Gastroesophageal sphincter (tissue), 4 donors: Measurements from ENCODE around the gene ACACB. TPM values are rescaled to one million over a fixed set of nuclear protein-coding genes. Genes with fewer than 3 reads are reported as not detected.
A peak's percentile ranks its signal among the peaks of the same experiment; 100 is the strongest.

ENCODE experiments used
- ATAC-seq: fragments of 150-250 bp; one replicate; pipeline ENCODE4 v1.9.1; 2016; ENCODE audit warnings: mild to moderate bottlenecking, moderate library complexity
- H3K27ac ChIP-seq, 4 donors: fragments of 200-600 bp; sonication (generic) in 3 of 4; 1 replicate in 3 of 4; 2 replicates in 1 of 4; pipeline ENCODE4 v1.5.1; 2016 to 2019
- H3K27me3 ChIP-seq: fragments of 200-600 bp; sonication (generic); one replicate; pipeline ENCODE4 v1.5.1; 2019
- H3K36me3 ChIP-seq, 2 donors: fragments of 200-600 bp; sonication (generic); one replicate each; pipeline ENCODE4 v1.5.1; 2019; ENCODE audit warnings: control low read depth in 1 of 2
- H3K4me1 ChIP-seq, 3 donors: fragments of 200-600 bp; sonication (generic); 1 replicate in 2 of 3; 2 replicates in 1 of 3; pipeline ENCODE4 v1.5.1; 2016 to 2019; ENCODE audit warnings: control low read depth in 2 of 3
- H3K4me3 ChIP-seq, 2 donors: fragments of 200-600 bp; sonication (generic); one replicate each; pipeline ENCODE4 v1.5.1; 2019; ENCODE audit warnings: mild to moderate bottlenecking in 1 of 2, moderate library complexity in 1 of 2
- H3K9me3 ChIP-seq, 3 donors: fragments of 200-600 bp; sonication (generic); one replicate each; pipeline ENCODE4 v1.5.1; 2017 to 2019; ENCODE audit warnings: control low read depth in 2 of 3
- EP300 ChIP-seq: sonication (generic); formaldehyde crosslinking; IDR thresholded peaks from one replicate; pipeline ENCODE4 v1.6.1; 2017; ENCODE audit warnings: antibody characterized with exemption, mild to moderate bottlenecking
- POLR2A ChIP-seq, 2 donors: fragments of 450-650 bp; IDR thresholded peaks; one replicate each; pipeline ENCODE4 v1.6.1; 2017; ENCODE audit warnings: antibody characterized with exemption in 2 of 2, mild to moderate bottlenecking in 2 of 2, moderate library complexity in 1 of 2
- POLR2AphosphoS5 ChIP-seq: sonication (generic); formaldehyde crosslinking; IDR thresholded peaks from one replicate; pipeline ENCODE4 v1.6.1; 2017; ENCODE audit warnings: antibody characterized with exemption
- WGBS, 2 donors: methylation state at CpG; one replicate each; pipeline ENCODE4 v1.1.5; 2018; ENCODE audit warnings: low coverage in 1 of 2; 5-methylcytosine and 5-hydroxymethylcytosine counted together
- total RNA-seq, 4 donors: library from RNA; depleted of rRNA; stranded (reverse); fragments of >200 nt; gene quantifications; one replicate each; pipeline ENCODE4 v1.1.0, GENCODE V29; 2016
- TF ChIP-seq, protein P1 (sequence below), 4 experiments: fragments of 200-600 bp in 2 of 4; fragments of 450-650 bp in 2 of 4; sonication (generic) in 1 of 4; IDR thresholded peaks; one replicate each; pipeline ENCODE4 v1.5.1; 2017 to 2019; ENCODE audit warnings: antibody characterized with exemption in 4 of 4, mild to moderate bottlenecking in 2 of 4, moderate library complexity in 2 of 4

Gene ACACB
- total RNA-seq, 4 donors from 2014 or later = 49.4 to 230 (median 138) TPM

DNA sequence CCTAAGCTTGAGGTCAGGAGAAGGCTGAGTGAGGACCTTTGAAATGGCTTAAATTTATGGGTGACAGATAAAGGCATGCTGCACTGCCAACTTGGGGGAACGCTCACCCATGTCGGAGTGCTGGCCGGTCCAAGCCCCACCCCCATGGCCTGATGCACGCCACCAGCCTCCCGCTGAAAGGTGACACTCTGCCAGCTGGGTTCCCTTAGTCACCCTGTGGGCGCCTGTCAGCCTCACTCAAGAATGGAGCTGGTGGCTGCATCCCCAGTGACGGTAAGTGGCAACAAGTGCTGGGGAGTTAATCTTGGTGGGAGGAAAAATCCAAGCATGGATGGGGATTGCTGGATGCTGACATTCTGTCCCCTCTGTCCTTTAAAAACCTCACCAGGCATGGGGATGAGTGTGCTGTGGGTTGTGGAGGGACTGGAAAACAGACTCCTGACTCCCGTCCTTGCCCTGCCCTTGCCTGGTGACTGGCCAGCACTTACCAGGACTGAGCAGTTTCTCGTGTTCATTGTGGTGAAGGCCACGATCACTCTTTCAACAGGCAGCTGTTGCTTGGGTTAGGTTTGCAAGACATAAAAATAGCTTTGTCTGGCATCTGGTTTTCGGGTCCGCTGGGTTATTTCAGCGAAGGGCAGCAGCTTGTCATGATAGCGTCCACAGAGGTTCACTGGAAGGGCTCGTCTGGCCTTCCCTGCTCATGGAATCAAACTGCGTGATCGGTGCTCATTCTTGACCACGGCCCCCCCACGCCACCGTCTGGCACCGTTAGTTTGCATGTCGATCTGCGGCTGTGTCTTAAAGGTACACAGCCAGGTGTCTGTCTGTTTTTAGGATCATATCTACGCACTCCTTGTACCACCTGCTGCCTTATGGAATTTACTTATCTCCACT, 15.0 kb downstream of the ACACB start:
- H3K4me3 ChIP-seq = peak overlapping the region in 1 of 2 donors; percentile 19
- no peaks in the 10 kb centered on the region for H3K36me3 ChIP-seq
- ATAC-seq = peak; percentile 20
- peaks cover 3 to 77% (median 18%) of the 10 kb centered on the region in 3 donors for H3K4me1 ChIP-seq
- WGBS, 2 donors = 48% methylated on average over 16 of the region's 24 CpGs; no CpG with 5 or more reads in 1 of the 2 donors
- no peaks in the 10 kb centered on the region for H3K27me3 ChIP-seq
- peak overlapping the region; percentile 40 to 79 (median 76) for H3K27ac ChIP-seq
- H3K9me3 ChIP-seq = no peaks in the 10 kb centered on the region
- TF ChIP-seq EP300 = no peak
- TF ChIP-seq POLR2AphosphoS5 = no peak
- no peak for TF ChIP-seq POLR2A (IDR thresholded peaks at IDR 0.05)
- TF ChIP-seq, protein P1, sequence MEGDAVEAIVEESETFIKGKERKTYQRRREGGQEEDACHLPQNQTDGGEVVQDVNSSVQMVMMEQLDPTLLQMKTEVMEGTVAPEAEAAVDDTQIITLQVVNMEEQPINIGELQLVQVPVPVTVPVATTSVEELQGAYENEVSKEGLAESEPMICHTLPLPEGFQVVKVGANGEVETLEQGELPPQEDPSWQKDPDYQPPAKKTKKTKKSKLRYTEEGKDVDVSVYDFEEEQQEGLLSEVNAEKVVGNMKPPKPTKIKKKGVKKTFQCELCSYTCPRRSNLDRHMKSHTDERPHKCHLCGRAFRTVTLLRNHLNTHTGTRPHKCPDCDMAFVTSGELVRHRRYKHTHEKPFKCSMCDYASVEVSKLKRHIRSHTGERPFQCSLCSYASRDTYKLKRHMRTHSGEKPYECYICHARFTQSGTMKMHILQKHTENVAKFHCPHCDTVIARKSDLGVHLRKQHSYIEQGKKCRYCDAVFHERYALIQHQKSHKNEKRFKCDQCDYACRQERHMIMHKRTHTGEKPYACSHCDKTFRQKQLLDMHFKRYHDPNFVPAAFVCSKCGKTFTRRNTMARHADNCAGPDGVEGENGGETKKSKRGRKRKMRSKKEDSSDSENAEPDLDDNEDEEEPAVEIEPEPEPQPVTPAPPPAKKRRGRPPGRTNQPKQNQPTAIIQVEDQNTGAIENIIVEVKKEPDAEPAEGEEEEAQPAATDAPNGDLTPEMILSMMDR (IDR thresholded peaks at IDR 0.05) = no peak

DNA sequence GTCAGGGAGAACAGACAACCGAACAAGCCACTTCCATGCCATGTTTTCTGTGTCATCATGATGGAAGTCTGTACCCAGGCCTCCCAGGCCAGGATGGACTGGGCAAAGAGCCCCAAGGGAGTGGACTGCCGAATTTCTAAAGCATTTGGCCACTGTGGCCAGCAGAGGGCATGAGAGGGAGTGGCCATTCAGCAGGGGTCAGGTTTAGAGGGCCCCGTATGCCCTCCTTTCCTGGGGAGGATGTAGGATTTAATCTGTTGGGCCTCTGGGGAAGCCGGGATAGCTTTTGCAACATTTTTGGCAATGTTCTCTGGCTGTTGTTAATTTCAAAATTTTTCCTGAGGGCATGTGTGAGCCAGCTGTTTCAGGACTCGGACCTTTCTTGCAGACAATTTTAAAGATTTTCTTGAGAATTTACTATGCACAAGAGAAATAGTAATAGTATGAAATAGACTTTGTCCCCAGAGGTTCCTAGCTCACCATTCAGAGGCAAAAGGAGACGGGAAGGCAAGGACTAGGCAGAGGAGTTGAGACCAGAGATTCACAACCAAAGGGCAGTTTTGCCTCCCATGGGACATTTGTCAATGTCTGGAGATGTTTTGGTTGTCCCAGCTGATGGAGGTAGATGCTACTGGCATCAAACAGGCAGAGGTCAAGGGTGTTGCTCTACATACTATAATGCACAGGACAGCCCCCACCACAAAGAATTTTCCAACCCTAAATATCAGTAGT, 18.0 kb downstream of the ACACB start:
- Histone ChIP-seq H3K9me3 (no peaks in the 10 kb centered on the region), H3K27ac (peak overlapping the region; percentile 2 to 79 (median 74)), H3K4me3 (no peak overlapping the region), H3K36me3 (peaks cover 0 to under 1% of the 10 kb centered on the region in 2 donors), H3K4me1 (peaks cover 3 to 84% (median 15%) of the 10 kb centered on the region in 3 donors), H3K27me3 (no peaks in the 10 kb centered on the region)
- peak; percentile 68 for ATAC-seq
- TF ChIP-seq, protein P1 (IDR thresholded peaks at IDR 0.05) = peak; percentile 28 to 68 (median 54)
- TF ChIP-seq POLR2A (IDR thresholded peaks at IDR 0.05) (no peak), EP300 (no peak), POLR2AphosphoS5 (peak; percentile 53)
- 24 to 26% methylated on average over 4 of the region's 6 CpGs for WGBS, 2 donors

DNA sequence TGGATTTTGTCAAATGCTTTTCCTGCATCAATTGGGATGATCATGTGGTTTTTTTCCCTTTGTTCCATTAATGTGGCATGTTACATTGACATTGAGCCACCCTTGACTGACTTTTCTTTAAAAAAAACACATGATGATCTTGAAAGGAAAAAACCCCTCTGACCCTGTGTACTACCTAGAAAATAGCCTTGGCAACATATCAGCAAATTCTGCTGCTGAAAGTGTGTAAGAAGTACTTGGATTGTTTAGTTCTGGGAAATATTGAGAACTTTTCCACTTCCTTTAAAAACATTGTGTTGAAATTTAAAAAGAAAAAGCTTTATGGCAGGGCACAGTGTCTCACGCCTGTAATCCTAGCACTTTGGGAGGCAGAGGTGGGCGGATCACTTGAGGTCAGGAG, 20.7 kb downstream of the ACACB start:
- peak overlapping the region in 3 of 4 donors; percentile 31 to 69 (median 62) for H3K27ac ChIP-seq
- peaks cover 3 to 62% (median 11%) of the 10 kb centered on the region in 3 donors for H3K4me1 ChIP-seq
- TF ChIP-seq EP300 = no peak
- no peak for TF ChIP-seq POLR2AphosphoS5
- TF ChIP-seq, protein P1 (IDR thresholded peaks at IDR 0.05) = no peak
- no peak for TF ChIP-seq POLR2A (IDR thresholded peaks at IDR 0.05)
- peaks cover 0 to 21% of the 10 kb centered on the region in 2 donors for H3K36me3 ChIP-seq
- ATAC-seq = peak; percentile 41
- no peak overlapping the region for H3K4me3 ChIP-seq
- 58 to 89% methylated on average over 2 of the region's 2 CpGs for WGBS, 2 donors
- no peaks in the 10 kb centered on the region for H3K27me3 ChIP-seq
- H3K9me3 ChIP-seq = no peaks in the 10 kb centered on the region

DNA sequence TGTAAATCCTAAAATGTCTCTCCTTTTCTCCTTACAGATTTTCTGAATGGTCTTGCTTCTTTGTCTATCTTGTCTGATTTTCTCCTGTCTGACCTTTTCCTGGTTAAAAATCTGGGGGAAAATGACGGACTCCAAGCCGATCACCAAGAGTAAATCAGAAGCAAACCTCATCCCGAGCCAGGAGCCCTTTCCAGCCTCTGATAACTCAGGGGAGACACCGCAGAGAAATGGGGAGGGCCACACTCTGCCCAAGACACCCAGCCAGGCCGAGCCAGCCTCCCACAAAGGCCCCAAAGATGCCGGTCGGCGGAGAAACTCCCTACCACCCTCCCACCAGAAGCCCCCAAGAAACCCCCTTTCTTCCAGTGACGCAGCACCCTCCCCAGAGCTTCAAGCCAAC, 23.0 kb downstream of the ACACB start:
- peaks cover 3 to 62% (median 10%) of the 10 kb centered on the region in 3 donors for H3K4me1 ChIP-seq
- no peaks in the 10 kb centered on the region for H3K27me3 ChIP-seq
- no peak for ATAC-seq
- H3K4me3 ChIP-seq = no peak overlapping the region
- H3K9me3 ChIP-seq = no peaks in the 10 kb centered on the region
- WGBS, 2 donors = no CpG with 5 or more reads among the region's 9 CpGs
- H3K36me3 ChIP-seq = peaks cover 0 to 21% of the 10 kb centered on the region in 2 donors
- no peak for TF ChIP-seq EP300
- TF ChIP-seq POLR2A (IDR thresholded peaks at IDR 0.05) = no peak
- no peak for TF ChIP-seq POLR2AphosphoS5
- TF ChIP-seq, protein P1 (IDR thresholded peaks at IDR 0.05) = no peak
- H3K27ac ChIP-seq = peak overlapping the region in 2 of 4 donors; percentile 17 to 52
